ENCODE data around the gene PRDM8. TPM values are rescaled to one million over a fixed set of nuclear protein-coding genes. Genes with fewer than 3 reads are reported as not detected.

Gene PRDM8
- total RNA-seq, 1 donor from 2014 or later, result 1.6 TPM

DNA sequence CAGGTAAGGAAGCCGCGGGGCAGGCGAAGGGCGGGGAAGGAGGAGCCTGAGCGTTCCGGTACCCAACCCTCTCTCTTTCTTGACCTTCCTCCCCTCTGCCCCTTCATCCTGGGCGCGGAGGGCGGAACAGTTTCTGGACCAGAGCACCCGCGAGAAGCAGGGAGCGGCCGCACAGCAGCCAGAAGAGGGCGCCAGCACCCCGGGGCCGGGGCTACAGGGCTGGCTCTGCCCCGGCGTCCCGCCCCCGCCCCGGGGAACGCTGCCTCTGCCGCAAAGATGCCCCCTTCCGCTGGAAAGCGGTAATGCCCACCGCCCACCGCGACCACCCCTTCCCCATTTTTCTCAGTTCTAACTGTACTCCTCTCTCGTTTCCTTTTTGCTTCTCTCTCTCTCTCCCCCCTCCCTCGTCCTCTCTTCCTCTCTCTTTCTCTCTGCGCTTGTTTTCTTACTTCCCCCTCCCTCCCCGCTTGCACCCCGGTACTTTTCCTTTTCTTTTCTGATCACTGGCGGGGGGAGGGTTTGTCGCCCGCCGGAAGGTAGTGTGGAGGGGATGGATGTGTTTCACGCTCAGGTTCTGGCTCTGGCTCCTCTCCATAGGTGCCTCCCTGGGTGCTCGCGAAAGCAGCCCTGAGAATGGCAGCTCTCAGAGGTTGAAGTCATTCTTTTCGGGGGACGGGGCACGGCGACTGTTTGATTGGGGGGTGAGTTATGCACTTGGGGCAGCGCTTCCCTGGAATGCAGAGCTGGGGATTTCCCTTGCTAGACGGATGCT is 13.1 kb upstream of the PRDM8 start:
- H3K4me3 Mint-ChIP-seq, result peak overlapping the region; percentile 85
- H3K27me3 Mint-ChIP-seq (ENCODE audit: low read depth), result peaks cover 83% of the 10 kb centered on the region
- peaks cover 4% of the 10 kb centered on the region for H3K36me3 Mint-ChIP-seq
- TF ChIP-seq CTCF (IDR thresholded peaks at IDR 0.05; ENCODE audit: unreplicated experiment), result peak; percentile 75
- peaks cover 8% of the 10 kb centered on the region for H3K9me3 Mint-ChIP-seq
- DNase-seq (ENCODE audit: low spot score in 2 of 2, unreplicated experiment in 2 of 2), result peak; percentile 75 to 87
- H3K27ac Mint-ChIP-seq, result peak overlapping the region; percentile 44
- peaks cover 21% of the 10 kb centered on the region for H3K4me1 Mint-ChIP-seq

- Mint-ChIP-seq H3K4me3 (peak overlapping the region; percentile 85), H3K9me3 (no peaks in the 10 kb centered on the region), H3K27me3 (ENCODE audit: low read depth) (peaks cover 89% of the 10 kb centered on the region), H3K36me3 (no peaks in the 10 kb centered on the region), H3K27ac (peak overlapping the region; percentile 44), H3K4me1 (peaks cover 24% of the 10 kb centered on the region)
- TF ChIP-seq CTCF (IDR thresholded peaks at IDR 0.05; ENCODE audit: unreplicated experiment), result no peak
- DNase-seq (ENCODE audit: low spot score in 2 of 2, unreplicated experiment in 2 of 2), result no peak
Measured at GRCh38 chr4:80184825-80185756, 12.2 kb upstream of the PRDM8 start.

DNA sequence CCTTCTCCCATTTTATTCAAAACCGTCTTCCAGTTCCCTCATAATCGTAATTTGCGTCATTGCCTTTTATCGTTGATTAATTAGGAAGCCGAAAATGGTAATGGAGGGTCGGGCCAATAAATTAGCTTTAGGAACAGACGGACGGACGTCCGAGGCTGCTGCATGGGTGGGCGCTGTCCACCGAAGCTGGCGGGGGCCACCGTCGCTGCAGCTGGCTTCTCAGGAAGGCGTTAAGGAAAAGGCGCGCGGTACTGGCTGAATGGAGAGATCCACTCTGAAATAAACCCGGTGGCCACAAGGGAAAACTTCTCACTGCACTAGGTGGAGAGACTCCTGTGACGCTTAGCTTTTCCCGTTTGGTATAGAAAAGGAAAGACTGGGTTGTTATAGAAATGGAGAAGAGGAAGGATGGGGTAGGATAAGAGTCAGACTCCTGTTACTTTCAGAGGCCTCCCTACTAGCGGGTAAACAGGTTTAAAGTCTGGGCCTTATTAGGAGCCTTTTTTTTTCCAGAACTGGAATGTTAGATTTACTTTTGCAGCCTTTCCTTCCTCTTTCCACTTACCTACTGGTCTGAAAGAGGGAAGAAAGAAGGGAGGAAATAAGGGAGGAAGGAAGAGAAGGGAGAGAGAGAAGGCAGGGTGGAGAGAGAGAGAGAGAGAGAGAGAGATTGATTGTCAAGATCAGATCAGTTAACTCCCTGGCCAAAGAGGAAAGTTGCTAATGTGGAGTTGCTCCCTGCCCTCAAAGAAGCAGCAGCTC is 11.3 kb upstream of the PRDM8 start:
- no peak for DNase-seq (ENCODE audit: low spot score in 2 of 2, unreplicated experiment in 2 of 2)
- Mint-ChIP-seq H3K36me3 (no peaks in the 10 kb centered on the region), H3K4me1 (peaks cover 28% of the 10 kb centered on the region), H3K9me3 (no peaks in the 10 kb centered on the region), H3K27ac (no peak overlapping the region), H3K27me3 (ENCODE audit: low read depth) (peaks cover 93% of the 10 kb centered on the region), H3K4me3 (peak overlapping the region; percentile 85)
- no peak for TF ChIP-seq CTCF (IDR thresholded peaks at IDR 0.05; ENCODE audit: unreplicated experiment)

GRCh38 chr4:80186676-80187075 is 10.6 kb upstream of the PRDM8 start:
- TF ChIP-seq CTCF (IDR thresholded peaks at IDR 0.05; ENCODE audit: unreplicated experiment), result no peak
- H3K27me3 Mint-ChIP-seq (ENCODE audit: low read depth), result peaks cover 96% of the 10 kb centered on the region
- no peaks in the 10 kb centered on the region for H3K9me3 Mint-ChIP-seq
- peaks cover 28% of the 10 kb centered on the region for H3K4me1 Mint-ChIP-seq
- H3K36me3 Mint-ChIP-seq, result no peaks in the 10 kb centered on the region
- no peak overlapping the region for H3K27ac Mint-ChIP-seq
- DNase-seq (ENCODE audit: low spot score in 2 of 2, unreplicated experiment in 2 of 2), result no peak
- no peak overlapping the region for H3K4me3 Mint-ChIP-seq

DNA sequence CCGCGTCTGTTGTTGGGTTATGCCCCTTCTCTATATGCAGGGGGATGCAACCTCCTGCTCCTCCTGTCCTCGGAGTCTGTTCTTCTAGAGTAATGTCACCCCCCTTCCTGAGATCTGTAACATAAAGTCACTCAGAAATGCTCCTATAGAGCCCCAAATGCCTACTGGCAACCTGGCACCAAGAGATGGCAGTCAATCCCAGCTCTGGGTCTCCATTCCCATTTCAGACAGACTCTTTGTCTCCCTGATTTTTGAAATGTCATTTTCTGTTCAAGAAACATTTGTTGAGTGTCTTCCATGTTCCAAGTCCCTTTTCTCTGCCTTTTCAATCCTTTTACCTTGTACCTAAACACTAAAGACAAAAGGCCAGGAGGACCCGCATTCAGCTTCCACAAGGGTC is 9.6 kb upstream of the PRDM8 start:
- Mint-ChIP-seq H3K27me3 (ENCODE audit: low read depth) (peaks cover 97% of the 10 kb centered on the region), H3K36me3 (no peaks in the 10 kb centered on the region), H3K9me3 (no peaks in the 10 kb centered on the region), H3K4me1 (peaks cover 28% of the 10 kb centered on the region), H3K4me3 (no peak overlapping the region), H3K27ac (no peak overlapping the region)
- DNase-seq (ENCODE audit: low spot score in 2 of 2, unreplicated experiment in 2 of 2), result no peak
- no peak for TF ChIP-seq CTCF (IDR thresholded peaks at IDR 0.05; ENCODE audit: unreplicated experiment)

Data from mesothelial cell of epicardium (in vitro differentiated cells).